Stimulated activated CD8-positive, alpha-beta memory T cell treated with anti-CD3 and anti-CD28 coated beads, Interleukin-2, amount 100 ng/mL, for 48 hours (primary cell): ENCODE measurements around the gene MACROH2A1.

Experiments used
- DNase-seq, 2 donors: peaks; one replicate each; pipeline ENCODE4 v3.0.0-alpha.2; 2020; ENCODE audit warnings: low read depth in 2 of 2

The MACROH2A1 gene

DNA sequence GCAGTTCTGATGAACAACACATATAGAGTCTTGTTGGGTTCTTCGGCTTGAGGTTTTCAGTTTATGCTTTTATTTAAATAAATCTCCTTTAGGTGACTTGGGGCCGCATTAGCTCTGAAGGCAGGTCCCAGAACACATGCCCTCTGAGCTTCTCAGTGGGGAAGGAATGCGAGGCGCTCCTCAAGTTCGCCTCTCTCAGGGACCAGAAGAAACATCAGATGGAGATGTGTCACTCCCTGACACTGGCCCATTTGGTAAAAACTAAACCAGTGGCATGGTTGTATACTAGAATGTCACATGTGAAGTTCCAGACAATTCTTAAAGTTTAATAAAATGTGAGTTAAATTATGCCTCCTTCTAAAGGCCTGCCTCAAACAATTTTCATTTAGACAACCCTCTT lies 1.9 kb downstream of the MACROH2A1 start:
- no peak for DNase-seq

- DNase-seq = no peak
Measured at GRCh38 chr5:135396459-135397055, 2.5 kb downstream of the MACROH2A1 start.

DNA sequence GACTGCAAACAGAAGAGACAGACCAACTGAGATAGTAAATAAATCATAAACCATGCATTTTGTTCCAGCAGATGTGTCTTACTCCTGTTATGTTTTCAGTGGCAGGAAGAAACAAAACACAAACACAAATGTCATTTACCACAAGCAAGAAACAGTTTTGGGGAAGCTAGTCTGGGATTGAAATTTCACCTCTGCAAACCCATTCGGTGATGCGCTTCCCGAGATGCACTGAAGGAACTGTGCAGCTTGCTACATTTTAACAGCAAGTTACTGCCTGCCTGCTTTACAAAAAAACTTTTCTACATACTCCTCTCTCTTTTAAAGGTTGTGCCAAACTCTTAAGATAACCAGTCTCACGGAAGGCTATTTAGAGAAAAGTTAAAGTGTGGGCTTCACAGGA lies 3.2 kb downstream of the MACROH2A1 start:
- no peak for DNase-seq

- DNase-seq = no peak
Measured at GRCh38 chr5:135395451-135395850, 3.6 kb downstream of the MACROH2A1 start.

DNA sequence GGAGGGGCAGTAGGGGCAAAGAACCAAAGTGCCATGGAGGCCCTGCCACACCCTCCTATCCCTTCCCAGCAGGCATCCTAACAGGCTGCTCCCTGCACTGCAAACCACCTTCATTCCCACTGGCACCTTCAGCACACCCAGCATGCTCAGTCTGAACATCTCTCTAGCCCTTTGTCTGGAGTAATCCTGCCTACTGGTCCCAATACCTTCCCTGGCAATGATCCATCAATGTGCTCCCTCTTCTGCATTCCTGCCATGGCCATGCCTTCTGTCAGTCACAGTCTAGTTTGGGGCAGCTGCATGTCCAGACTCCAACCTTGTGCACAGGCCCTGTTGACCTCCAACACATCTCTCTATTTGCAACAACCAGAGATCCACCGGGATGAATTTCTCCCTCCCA lies 4.9 kb downstream of the MACROH2A1 start:
- DNase-seq = no peak

DNA sequence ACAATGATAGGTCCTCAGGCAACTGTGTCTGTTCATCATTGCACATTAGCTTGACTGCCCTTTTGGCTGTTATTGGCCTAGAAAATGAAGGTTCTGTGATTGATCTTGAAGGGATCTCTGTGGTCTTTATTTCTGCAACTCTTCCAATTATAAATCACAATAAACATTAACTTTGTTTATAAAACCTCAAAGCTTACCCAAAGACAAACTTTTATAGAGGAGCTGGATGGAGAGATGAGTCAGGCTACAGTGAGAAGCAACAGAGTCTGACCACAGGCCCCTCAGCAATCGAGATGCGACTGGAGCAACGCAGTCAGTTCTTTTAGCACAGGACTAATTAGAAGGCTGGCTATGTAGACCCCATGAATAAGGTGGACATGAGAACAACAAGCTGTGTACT lies 5.3 kb downstream of the MACROH2A1 start:
- DNase-seq = no peak

DNA sequence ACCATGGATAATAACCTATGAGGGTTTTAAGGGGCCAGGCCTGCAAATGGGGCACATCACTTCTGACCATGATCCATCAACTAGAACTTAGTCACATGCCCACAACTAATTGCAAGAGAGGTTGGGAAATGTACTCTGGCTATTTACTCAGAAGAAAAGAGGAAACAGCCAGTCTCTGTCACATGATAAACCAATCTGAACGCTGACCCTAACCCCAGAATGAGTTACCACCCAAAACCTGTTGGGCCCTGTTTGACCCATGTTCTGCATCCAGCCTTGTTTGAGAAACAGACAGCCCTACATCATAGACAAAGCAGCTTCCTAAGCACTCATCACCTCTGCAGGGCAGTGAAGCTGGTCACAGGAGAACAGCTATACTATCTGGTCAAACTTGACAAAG lies 5.8 kb downstream of the MACROH2A1 start:
- DNase-seq = no peak

DNA sequence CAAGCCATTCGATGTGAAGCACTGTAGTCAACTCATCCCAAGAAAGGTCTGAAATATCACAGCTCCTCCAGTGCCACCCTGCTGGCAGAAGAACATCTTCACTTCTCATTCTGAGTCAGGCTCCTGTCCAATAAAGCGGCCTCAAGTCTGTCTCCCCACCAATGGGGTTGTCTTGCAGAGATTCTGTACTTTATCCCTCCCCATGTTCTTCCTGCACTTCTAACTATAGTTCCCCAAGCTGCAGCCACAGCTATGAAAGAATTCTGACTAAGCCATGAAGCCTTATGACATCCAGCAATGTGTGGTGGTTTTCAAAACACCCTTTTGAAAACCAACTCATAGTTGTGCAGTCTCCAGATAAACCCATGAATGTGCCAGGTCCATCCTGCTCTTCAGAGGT lies 6.8 kb downstream of the MACROH2A1 start:
- DNase-seq = no peak

DNA sequence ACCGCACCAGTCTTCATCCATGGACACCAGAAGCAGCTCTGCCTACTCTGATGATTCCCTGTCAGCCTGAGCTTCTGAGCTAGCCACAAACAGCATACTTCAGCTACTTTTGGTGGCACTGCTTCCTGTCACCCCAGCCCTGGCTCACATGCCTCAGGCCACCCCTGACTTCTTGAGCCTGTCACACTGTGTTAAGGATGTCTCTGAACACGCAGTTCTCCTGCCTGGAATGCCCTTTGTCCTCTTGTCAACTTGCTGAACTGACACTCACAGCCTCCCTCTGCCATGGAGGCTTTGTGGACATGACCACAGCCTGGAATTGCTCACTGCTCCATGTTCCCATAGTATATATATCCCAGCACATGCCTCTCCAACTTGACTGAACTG lies 7.2 kb downstream of the MACROH2A1 start:
- no peak for DNase-seq

DNA sequence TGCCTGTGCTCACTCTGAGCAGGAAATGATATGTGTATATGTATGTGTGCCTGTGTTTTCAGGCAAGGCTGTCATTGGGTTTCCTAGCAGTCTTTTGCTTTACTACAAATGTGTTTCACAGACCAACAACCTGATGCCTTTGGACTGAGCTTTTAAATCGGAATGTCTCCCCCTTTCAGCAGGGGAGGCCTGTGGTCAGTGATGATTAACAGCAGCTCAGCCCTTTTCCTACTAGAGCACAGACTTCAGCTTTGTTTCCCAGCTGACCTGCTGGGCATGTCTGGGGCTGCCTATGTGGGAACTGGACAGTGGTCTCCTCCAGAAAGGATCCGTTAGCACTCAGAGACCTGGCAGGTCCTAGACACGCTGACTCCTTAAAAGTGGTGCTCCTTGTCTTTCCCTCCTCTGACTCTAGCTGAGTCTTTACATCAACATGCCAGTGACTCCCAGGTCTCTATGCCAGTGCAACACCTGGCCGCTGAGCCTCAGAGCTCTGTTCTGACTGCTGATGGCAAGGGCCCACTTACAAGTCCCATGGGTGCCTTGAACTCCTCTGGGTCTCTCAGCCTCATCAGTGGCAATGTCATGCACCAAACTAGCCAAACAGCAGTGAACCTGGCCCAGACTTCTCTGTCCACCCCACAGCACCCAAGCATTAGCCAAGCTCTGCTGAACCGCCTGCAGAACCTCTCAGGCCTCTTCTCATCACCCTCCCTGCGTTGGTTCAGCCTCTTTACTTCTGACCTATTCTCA lies 7.7 kb downstream of the MACROH2A1 start:
- DNase-seq = no peak

- no peak for DNase-seq
Measured at GRCh38 chr5:135388860-135389435, 10.1 kb downstream of the MACROH2A1 start.

GRCh38 chr5:135387629-135387960 lies 11.4 kb downstream of the MACROH2A1 start:
- DNase-seq = no peak

DNA sequence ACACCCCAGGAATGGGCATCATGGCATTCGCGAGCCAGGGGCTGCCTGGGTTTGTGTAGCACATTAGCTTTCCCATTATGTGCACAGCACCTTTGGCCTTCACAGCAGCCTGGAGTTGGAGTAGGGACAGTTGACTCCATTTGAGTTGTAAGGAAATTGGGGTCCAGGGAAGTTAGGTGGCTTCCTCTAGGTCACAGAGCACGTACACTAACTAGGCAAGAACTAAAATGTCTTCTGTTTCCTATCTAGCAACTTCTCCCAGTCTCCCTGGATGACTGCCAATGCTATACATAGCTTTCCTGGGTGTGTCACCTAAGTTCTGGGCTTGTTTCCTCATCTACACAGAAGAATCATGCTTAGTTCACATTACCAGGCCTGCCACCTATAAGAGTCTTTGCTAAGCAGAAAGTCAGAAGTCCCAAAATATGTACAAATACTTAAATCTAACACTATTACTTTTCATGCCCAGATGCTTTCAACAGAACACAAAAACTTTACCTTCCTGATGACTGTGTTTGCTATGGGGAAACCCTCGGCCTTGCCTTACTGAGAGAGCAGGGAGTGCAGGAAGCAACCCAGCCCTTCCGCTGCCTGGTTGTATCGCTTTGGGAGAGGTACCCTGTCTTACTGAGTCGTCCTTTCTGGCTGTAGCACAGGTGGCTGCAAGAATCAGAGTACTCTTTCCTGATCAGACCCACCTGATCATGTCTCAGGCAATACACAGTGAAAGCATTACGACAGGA lies 12.0 kb downstream of the MACROH2A1 start:
- DNase-seq = no peak

DNA sequence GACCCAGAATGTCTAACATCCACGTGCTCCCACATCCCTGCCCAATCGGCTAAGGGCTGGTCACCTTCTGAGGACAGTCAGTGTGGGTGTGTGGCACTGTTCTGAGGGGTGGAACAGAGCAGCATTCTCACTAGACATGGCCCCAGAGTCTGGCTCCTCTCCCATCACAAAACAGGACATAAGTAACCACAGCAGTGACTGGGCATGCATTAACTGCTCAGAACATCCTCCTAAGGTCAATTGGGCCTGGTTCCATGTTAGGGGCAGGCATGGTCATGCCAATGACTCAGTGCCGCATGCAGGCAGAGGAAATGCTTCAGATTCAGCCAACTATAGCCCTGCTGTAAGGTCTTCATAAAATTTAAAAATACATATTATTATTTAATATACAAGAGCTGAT lies 12.9 kb downstream of the MACROH2A1 start:
- DNase-seq = no peak

- no peak for DNase-seq
Measured at GRCh38 chr5:135385576-135385975, 13.5 kb downstream of the MACROH2A1 start.

GRCh38 chr5:135384898-135385297 lies 14.1 kb downstream of the MACROH2A1 start:
- no peak for DNase-seq

DNA sequence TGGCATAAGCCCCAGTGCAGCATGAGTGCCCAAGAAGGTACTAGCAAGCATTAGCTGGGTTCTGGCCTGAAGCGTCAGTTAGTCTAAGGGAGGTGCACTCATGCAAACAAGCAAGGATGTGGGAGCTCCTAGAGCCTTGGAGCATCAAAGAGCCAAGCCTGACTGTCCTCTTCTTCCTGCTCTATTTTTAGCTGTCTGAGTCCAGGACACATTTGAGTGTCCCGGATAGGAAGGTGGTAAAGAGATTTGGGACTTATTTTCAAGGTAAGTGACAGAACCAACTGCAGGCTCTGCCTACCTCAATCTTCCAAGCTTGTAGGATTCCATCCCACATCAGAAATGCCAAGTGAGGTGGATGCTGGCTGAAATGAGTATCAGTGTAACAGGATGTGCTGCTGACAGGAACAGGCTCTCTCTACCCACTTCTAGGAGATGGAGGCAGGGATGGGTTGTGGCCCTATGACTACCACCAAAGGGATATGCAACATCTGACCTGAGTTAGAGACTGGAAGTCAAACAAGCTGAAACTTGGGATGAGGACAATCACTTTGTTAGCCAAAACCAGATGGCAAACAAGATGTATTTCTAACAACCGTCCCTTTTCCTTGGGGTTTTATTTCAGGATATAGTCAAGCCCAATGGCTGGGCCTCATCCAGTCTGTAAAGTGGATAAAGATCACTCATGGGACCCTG lies 15.1 kb downstream of the MACROH2A1 start:
- no peak for DNase-seq

DNA sequence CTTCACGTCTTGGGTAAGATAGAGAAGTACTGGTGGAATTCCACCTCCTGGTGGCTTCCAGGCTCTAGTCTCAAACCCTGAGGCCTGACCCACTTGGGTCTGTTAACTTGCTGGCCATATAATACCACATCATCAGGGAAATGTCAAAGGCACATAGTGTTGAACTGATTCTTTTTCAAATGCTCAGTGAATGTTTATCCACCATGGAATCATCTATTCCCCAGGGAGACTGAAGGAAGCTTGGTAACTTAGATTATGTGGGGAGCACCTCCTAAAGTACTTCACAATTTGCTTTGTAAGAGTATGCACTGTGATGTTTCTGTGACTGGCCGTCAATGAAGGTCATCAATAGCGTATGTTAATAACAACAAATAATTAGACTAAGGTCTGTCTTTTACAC lies 16.1 kb downstream of the MACROH2A1 start:
- DNase-seq = no peak

DNA sequence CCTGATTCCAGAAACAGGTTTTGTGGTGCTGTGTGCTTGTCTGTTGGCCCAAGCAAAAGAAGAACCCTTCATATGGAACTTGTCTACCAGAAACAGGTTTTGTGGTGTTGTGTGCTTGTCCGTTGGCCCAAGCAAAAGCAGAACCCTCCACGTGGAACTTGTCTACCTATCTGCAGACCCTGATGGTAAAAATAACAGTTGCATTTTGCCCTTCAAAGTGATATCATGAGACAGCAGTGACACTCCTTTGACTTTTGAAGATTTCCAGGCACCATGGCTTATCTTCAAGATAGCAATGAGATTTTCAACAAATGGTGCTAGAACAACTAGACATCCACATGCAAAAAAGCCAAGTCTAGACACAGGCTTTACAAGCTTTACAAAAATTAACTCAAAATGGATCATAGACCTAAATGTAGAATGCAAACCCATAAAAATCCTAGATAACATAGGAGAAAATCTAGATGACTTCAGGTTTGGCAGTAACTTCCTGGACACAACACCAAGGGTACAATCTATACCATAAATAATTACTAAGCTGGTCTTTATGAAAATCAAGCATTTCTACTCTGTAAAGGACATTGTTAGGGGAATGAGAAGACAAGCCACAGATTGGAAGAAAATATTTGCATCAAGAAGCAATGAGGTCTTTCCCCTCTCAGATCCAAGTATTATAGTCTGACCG lies 16.8 kb downstream of the MACROH2A1 start:
- no peak for DNase-seq

- DNase-seq = no peak
Measured at GRCh38 chr5:135379046-135379654, 19.9 kb downstream of the MACROH2A1 start.
